Peyer's patch (tissue), 4 donors: ENCODE data around the gene SYT6. TPM values are rescaled to one million over a fixed set of nuclear protein-coding genes. Genes with fewer than 3 reads are reported as not detected.

Experiments used
- DNase-seq, 3 donors: peaks; one replicate each; pipeline ENCODE4 v3.0.0-alpha.2; 2017 to 2019
- H3K27ac ChIP-seq, 4 donors: fragments of 200-600 bp; sonication (generic); one replicate each; pipeline ENCODE4 v1.5.1; 2016 to 2019
- H3K27me3 ChIP-seq, 2 donors: fragments of 200-600 bp; sonication (generic); one replicate each; pipeline ENCODE4 v1.5.1; 2019
- H3K36me3 ChIP-seq, 3 donors: fragments of 200-600 bp; sonication (generic); one replicate each; pipeline ENCODE4 v1.5.1; 2016 to 2019
- H3K4me1 ChIP-seq, 4 donors: fragments of 200-600 bp; sonication (generic); one replicate each; pipeline ENCODE4 v1.5.1; 2016 to 2019
- H3K4me3 ChIP-seq, 4 donors: fragments of 200-600 bp; sonication (generic); 1 replicate in 3 of 4; 2 replicates in 1 of 4; pipeline ENCODE4 v1.5.1; 2016 to 2019; ENCODE audit warnings: mild to moderate bottlenecking in 1 of 4
- H3K9me3 ChIP-seq, 4 donors: fragments of 200-600 bp; sonication (generic); one replicate each; pipeline ENCODE4 v1.5.1; 2016 to 2019; ENCODE audit warnings: mild to moderate bottlenecking in 1 of 4
- POLR2A ChIP-seq, 2 donors: fragments of 450-650 bp; IDR thresholded peaks; one replicate each; pipeline ENCODE4 v1.5.1; 2017; ENCODE audit warnings: antibody characterized with exemption in 2 of 2, mild to moderate bottlenecking in 2 of 2, moderate library complexity in 2 of 2
- total RNA-seq, 4 donors: library from RNA; depleted of rRNA; stranded (reverse); fragments of >200 nt; gene quantifications; one replicate each; pipeline ENCODE4 v1.1.0, GENCODE V29; 2016
- TF ChIP-seq, protein P1 (sequence below), 6 experiments: fragments of 450-650 bp in 4 of 6; fragments of 200-600 bp in 2 of 6; sonication (generic) in 1 of 6; IDR thresholded peaks; one replicate each; pipeline ENCODE4 v1.5.1; 2017 to 2019; ENCODE audit warnings: antibody characterized with exemption in 6 of 6, mild to moderate bottlenecking in 3 of 6, moderate library complexity in 1 of 6

SYT6 gene
- total RNA-seq, 4 donors from 2014 or later: not detected

DNA sequence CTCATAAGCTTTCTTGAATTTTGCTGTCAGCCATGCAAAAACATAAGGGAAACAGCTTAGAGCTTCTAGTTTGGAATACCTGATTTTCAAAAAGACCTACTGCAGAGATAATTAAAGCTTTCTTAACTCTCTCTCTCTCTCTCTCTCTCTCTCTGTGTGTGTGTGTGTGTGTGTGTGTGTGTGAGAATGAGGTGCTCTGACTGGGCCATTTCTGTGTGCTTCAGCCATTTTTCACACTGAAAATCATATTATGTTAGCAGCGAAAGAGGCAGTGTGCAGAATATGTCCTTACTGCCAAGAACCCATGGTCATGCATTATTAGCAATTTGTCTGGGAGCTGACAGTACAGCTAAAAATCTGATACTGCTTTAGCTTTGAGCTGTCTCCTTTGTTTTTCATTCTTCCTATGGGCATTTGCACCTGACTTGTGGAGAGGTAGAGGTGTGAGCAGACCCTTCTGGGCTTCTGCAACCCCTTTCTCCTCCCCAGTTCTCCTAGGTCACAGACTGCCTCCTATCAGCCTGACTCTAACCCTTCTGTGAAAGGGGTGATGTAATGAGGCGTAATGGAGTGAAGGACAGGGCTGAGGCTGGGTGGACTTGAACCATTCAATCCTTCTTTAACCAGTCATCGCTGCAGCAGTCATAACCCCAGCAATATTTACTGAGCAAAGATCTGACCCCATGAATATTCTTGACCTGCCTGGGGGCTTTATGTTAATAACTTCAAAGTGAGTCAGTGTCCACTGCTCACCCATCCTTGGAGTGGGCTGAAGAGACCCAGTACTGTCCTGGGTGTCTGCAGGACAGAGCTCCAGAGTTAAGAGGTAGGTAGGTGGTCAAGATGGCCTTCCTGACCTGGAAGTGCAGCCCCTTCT lies 61.2 kb downstream of the SYT6 start:
- no peak for DNase-seq

DNA sequence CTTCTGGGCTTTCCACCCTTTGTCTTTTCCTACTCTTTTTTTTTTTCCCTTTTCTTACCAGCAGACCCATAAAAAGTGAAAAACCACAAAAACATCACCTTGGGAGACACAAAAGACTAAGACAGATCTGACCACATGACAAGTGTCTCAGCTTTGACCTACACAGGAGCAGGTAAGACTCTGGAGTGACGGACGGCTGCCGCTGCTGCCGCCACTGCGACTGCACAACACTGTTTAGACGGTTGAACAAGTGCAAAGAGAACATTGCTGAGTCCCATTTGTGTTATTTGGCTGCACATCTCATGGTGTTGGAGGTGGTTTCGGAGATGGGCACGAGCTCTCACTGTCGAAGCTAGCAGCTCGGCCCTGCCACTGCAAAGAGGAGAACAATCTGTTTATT lies 62.0 kb downstream of the SYT6 start:
- TF ChIP-seq, protein P1, sequence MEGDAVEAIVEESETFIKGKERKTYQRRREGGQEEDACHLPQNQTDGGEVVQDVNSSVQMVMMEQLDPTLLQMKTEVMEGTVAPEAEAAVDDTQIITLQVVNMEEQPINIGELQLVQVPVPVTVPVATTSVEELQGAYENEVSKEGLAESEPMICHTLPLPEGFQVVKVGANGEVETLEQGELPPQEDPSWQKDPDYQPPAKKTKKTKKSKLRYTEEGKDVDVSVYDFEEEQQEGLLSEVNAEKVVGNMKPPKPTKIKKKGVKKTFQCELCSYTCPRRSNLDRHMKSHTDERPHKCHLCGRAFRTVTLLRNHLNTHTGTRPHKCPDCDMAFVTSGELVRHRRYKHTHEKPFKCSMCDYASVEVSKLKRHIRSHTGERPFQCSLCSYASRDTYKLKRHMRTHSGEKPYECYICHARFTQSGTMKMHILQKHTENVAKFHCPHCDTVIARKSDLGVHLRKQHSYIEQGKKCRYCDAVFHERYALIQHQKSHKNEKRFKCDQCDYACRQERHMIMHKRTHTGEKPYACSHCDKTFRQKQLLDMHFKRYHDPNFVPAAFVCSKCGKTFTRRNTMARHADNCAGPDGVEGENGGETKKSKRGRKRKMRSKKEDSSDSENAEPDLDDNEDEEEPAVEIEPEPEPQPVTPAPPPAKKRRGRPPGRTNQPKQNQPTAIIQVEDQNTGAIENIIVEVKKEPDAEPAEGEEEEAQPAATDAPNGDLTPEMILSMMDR (IDR thresholded peaks at IDR 0.05): no peak
- no peak for TF ChIP-seq POLR2A (IDR thresholded peaks at IDR 0.05)
- DNase-seq: no peak
- Histone ChIP-seq H3K36me3 (no peaks in the 10 kb centered on the region), H3K4me1 (no peaks in the 10 kb centered on the region), H3K27ac (no peak overlapping the region), H3K27me3 (no peaks in the 10 kb centered on the region), H3K9me3 (no peaks in the 10 kb centered on the region), H3K4me3 (no peak overlapping the region)

More for the DNA sequence above, 61.2 kb downstream of the SYT6 start:
- Histone ChIP-seq H3K4me3 (no peak overlapping the region), H3K4me1 (no peaks in the 10 kb centered on the region), H3K27ac (no peak overlapping the region), H3K27me3 (no peaks in the 10 kb centered on the region), H3K9me3 (no peaks in the 10 kb centered on the region), H3K36me3 (no peaks in the 10 kb centered on the region)
- TF ChIP-seq, protein P1 (IDR thresholded peaks at IDR 0.05): no peak
- TF ChIP-seq POLR2A (IDR thresholded peaks at IDR 0.05): no peak

DNA sequence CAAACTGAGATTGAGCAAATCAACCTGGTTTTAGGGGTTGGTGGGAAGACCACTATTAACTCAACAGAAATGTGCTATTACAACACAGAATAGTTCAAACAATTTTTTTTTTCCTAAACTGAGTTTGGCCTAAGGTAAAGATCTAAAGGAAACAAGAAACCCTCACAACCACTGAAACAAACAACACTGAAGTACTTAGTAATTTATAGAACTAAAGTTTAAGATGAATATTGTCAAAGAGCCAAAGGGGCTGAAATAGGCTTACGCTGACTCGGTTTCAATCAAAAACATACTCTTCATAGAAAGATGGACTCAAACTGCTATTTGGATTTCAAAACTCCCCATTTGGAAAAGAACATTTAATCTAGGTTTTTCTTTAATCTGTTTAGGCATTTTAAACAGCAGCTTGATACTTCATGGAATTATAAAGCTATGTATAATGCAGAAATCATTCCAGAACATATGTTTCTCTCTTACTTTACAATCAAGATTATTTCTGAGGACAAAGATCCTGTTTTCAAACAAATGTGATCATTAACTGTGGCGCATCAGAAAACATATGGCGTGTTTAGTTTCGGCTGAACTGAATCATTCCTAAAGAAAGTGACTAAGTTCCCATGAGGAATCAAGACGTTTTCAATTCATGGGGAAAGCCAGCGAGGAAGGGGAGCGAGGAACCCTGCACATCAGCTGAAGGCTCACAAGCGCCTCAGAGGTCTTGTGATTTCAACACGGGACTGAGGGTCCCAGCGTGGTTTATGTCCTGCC lies 62.7 kb downstream of the SYT6 start:
- no peaks in the 10 kb centered on the region for H3K27me3 ChIP-seq
- TF ChIP-seq POLR2A (IDR thresholded peaks at IDR 0.05): no peak
- TF ChIP-seq, protein P1 (IDR thresholded peaks at IDR 0.05): no peak
- no peak overlapping the region for H3K27ac ChIP-seq
- H3K4me3 ChIP-seq: no peak overlapping the region
- no peaks in the 10 kb centered on the region for H3K4me1 ChIP-seq
- H3K9me3 ChIP-seq: no peaks in the 10 kb centered on the region
- no peaks in the 10 kb centered on the region for H3K36me3 ChIP-seq
- DNase-seq: no peak

DNA sequence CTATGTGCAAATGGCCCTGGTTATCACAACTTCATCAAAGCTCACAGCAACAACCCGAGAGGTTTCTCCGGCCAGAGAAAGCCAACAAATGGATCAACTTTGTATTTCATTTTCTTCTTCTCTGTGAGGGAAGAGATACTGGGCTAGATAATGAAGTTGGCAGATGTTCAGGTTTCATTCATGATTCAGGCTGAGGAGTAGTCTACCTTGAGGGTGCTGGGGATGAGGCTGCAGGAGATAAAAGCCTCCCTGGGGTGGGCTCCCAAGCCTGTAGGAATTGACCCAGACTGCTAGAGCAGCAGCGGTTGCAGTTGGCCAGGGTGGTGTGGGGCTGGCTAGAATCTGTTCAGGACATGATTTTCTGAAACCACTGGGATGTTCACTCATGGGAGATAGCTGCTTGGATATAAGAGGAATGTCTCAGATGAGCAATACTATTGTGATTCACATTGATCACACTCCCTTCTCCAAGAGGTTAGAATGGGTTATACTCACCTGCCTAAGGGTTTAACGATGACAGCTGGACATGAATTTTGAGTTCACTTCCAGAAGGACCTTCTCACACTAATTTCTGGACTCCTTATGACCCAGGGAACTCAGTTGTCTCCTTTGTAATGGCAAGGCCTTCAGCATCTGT lies 64.0 kb downstream of the SYT6 start:
- no peak for TF ChIP-seq POLR2A (IDR thresholded peaks at IDR 0.05)
- TF ChIP-seq, protein P1 (IDR thresholded peaks at IDR 0.05): no peak
- H3K27ac ChIP-seq: no peak overlapping the region
- DNase-seq: no peak
- H3K36me3 ChIP-seq: no peaks in the 10 kb centered on the region
- no peaks in the 10 kb centered on the region for H3K4me1 ChIP-seq
- no peaks in the 10 kb centered on the region for H3K9me3 ChIP-seq
- H3K27me3 ChIP-seq: no peaks in the 10 kb centered on the region
- H3K4me3 ChIP-seq: no peak overlapping the region

DNA sequence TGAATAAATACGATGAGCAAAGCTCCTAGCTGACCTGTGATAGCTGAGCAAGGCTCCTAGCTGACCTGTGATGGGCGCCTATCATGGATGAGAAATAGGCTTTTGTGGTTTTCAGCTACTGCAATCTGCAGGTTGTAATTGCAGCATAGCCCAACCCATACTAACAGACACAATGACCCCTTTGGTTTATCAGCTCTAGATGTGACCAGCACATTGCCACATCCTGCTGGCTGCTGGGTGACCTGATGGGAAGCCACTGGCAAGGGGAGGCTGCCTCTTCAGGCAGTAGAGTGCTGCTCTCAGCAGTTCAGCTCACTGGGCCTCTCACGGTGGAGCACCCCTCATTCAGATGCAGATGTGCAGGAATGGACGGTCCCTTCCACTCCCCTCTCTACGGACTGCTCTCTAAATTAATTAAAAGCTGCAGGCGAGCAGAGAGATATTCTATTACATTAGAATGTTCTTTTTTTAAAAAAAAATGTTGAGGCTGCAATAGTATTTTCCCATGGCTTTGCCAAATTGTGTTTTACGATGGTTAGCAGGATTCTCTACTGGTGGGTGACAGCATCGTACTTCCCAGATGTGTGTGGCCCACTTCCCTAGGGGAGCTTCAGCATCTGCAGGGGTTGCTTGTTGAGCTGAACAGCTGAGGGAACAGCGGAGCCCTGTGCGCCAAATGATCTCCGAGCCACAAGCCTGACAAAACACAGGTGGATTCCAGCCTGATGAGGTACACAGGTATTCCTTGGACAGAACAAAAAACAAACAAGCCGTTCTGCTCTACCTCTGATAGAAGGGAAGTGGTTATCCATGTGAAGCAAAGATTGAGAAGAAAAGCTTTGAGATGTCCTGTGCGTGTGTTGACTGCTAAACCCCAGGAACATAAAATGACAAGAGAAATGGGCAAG lies 65.0 kb downstream of the SYT6 start:
- no peak for DNase-seq
- H3K36me3 ChIP-seq: no peaks in the 10 kb centered on the region
- no peak overlapping the region for H3K27ac ChIP-seq
- no peaks in the 10 kb centered on the region for H3K4me1 ChIP-seq
- H3K4me3 ChIP-seq: no peak overlapping the region
- no peaks in the 10 kb centered on the region for H3K9me3 ChIP-seq
- TF ChIP-seq, protein P1 (IDR thresholded peaks at IDR 0.05): no peak
- no peak for TF ChIP-seq POLR2A (IDR thresholded peaks at IDR 0.05)
- H3K27me3 ChIP-seq: no peaks in the 10 kb centered on the region
